Fibroblast of pulmonary artery (primary cell): ENCODE measurements around the gene RPS21.

Source experiments
- DNase-seq: peaks from one replicate; pipeline ENCODE4 v3.0.0-alpha.2; 2010; ENCODE audit warnings: low read depth
- H3K4me3 ChIP-seq: replicated peaks from 2 replicates; pipeline ENCODE4 v1.5.1; 2011; ENCODE audit warnings: low read depth, mild to moderate bottlenecking, control low read depth, low read length, moderate library complexity
- CTCF ChIP-seq: IDR thresholded peaks from 2 replicates; pipeline ENCODE4 v1.5.1; 2011; ENCODE audit warnings: mild to moderate bottlenecking, control low read depth, low read length, inconsistent platforms; ENCODE audit errors: missing control alignments

Gene RPS21

DNA sequence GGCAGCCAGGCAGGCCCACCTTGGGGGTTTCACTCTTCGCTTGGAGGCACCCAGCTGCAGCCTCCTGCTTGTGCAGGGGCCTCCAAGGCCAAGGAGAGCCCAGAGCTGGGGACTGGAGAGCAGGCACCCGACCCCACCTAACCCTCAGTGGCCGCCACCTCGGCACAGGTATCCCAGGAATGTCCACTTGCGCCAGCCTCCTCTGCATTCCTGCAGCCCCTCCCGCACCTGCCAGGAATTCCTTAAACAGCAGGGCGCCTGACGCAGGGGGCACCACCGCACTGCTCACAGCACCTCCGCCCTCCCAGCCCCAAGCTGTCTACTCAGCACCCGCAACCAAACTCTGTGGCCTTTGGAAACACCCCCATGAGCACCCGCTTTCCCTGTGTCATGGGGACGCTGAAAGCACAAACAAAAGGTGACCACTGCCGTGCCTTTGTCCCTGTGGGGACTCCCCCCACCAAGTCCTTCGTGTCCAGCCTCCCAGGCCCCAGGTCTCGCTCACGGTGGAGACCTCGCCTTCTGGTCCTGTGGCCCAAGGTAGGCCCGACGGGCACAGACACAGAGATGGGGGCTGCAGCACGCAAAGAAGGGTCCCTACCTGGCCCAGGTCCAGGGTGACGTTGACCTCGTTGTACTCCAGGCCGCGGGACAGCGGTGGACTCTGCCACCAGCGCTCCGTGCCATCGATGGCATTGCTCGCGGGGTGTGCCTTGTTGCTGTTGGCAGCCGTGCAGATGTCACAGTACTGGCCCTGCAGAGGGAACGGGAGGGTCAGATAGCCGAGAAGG lies 24.9 kb upstream of the RPS21 start:
- TF ChIP-seq CTCF: no peak
- no peak for DNase-seq

GRCh38 chr20:62362590-62362940 lies 24.3 kb upstream of the RPS21 start:
- no peak for DNase-seq
- TF ChIP-seq CTCF: no peak
- H3K4me3 ChIP-seq: no peak overlapping the region

More for the DNA sequence above, 24.9 kb upstream of the RPS21 start:
- no peak overlapping the region for H3K4me3 ChIP-seq

GRCh38 chr20:62362991-62363919 lies 23.6 kb upstream of the RPS21 start:
- no peak overlapping the region for H3K4me3 ChIP-seq
- TF ChIP-seq CTCF: no peak
- no peak for DNase-seq

- TF ChIP-seq CTCF: no peak
- DNase-seq: peak; percentile 68
- peak overlapping the region; percentile 19 for H3K4me3 ChIP-seq
Observed at GRCh38 chr20:62363920-62364851, 22.7 kb upstream of the RPS21 start.

GRCh38 chr20:62364911-62365736 lies 21.8 kb upstream of the RPS21 start:
- no peak for TF ChIP-seq CTCF
- no peak for DNase-seq
- peak overlapping the region; percentile 64 for H3K4me3 ChIP-seq

GRCh38 chr20:62365814-62366369 lies 21.0 kb upstream of the RPS21 start:
- no peak for DNase-seq
- no peak for TF ChIP-seq CTCF
- peak overlapping the region; percentile 64 for H3K4me3 ChIP-seq
